GM23338 (cell line): Measurements from ENCODE around the gene B3GAT3. TPM values are rescaled to one million over a fixed set of nuclear protein-coding genes. Genes with fewer than 3 reads are reported as not detected.
A peak's percentile ranks its signal among the peaks of the same experiment; 100 is the strongest.

Experiments
- ATAC-seq: fragments of 200-7000 bp; cut with Tn5 transposase; 3 replicates; pipeline ENCODE4 v1.9.1; 2020
- DNase-seq: peaks from one replicate; pipeline ENCODE4 v3.0.0-alpha.2; 2015; ENCODE audit warnings: low spot score
- H2AFZ ChIP-seq: fragments of 200-600 bp; sonication (generic); 2 replicates; pipeline ENCODE4 v1.8.0; 2016; ENCODE audit warnings: antibody characterized with exemption, mild to moderate bottlenecking, moderate library complexity
- H3F3A ChIP-seq: fragments of 200-600 bp; sonication (generic); replicated peaks from 2 replicates; pipeline ENCODE4 v1.8.0; 2017; ENCODE audit warnings: antibody characterized with exemption, mixed run types, low read depth
- H3K27ac ChIP-seq: fragments of 200-600 bp; sonication (generic); 2 replicates; pipeline ENCODE4 v1.6.1; 2016; ENCODE audit warnings: low read depth
- H3K27me3 ChIP-seq: fragments of 200-600 bp; sonication (generic); 2 replicates; pipeline ENCODE4 v1.8.0; 2016; ENCODE audit warnings: mild to moderate bottlenecking, mixed run types, moderate library complexity; ENCODE audit not compliant: insufficient read depth
- H3K36me3 ChIP-seq: fragments of 200-600 bp; sonication (generic); 2 replicates; pipeline ENCODE4 v1.8.0; 2016; ENCODE audit warnings: mild to moderate bottlenecking; ENCODE audit not compliant: insufficient read depth
- H3K4me1 ChIP-seq: fragments of 200-600 bp; sonication (generic); 2 replicates; pipeline ENCODE4 v1.8.0; 2016; ENCODE audit warnings: mild to moderate bottlenecking, moderate library complexity; ENCODE audit not compliant: insufficient read depth
- H3K4me2 ChIP-seq: fragments of 200-600 bp; sonication (generic); 2 replicates; pipeline ENCODE4 v1.7.1; 2017; ENCODE audit warnings: mixed run types
- H3K4me3 ChIP-seq: fragments of 200-600 bp; sonication (generic); 2 replicates; pipeline ENCODE4 v1.6.1; 2016; ENCODE audit warnings: mixed run types
- H3K79me2 ChIP-seq: fragments of 200-600 bp; sonication (generic); replicated peaks from 2 replicates; pipeline ENCODE4 v1.8.0; 2017; ENCODE audit warnings: mild to moderate bottlenecking; ENCODE audit not compliant: insufficient read depth
- H3K9me2 ChIP-seq: fragments of 200-600 bp; sonication (generic); 2 replicates; pipeline ENCODE4 v1.8.0; 2017; ENCODE audit not compliant: insufficient read depth
- H4K20me1 ChIP-seq: fragments of 200-600 bp; sonication (generic); replicated peaks from 2 replicates; pipeline ENCODE4 v1.8.0; 2017; ENCODE audit warnings: mild to moderate bottlenecking; ENCODE audit not compliant: insufficient read depth
- H3K27ac Mint-ChIP-seq: 2 replicates; pipeline ENCODE4 v1.8.0; 2020; ENCODE audit warnings: inconsistent platforms, mild to moderate bottlenecking, moderate library complexity, mixed read lengths
- H3K27me3 Mint-ChIP-seq: 3 replicates; pipeline ENCODE4 v1.8.0; 2022; ENCODE audit warnings: low read depth, mild to moderate bottlenecking, moderate library complexity, mixed read lengths, inconsistent platforms; ENCODE audit not compliant: insufficient read depth, poor library complexity
- H3K36me3 Mint-ChIP-seq: 3 replicates; pipeline ENCODE4 v1.8.0; 2021; ENCODE audit warnings: low read depth, mild to moderate bottlenecking, inconsistent platforms, moderate library complexity, mixed read lengths
- H3K4me1 Mint-ChIP-seq: 3 replicates; pipeline ENCODE4 v1.8.0; 2020; ENCODE audit warnings: mild to moderate bottlenecking, inconsistent platforms, mixed read lengths
- H3K4me3 Mint-ChIP-seq: 3 replicates; pipeline ENCODE4 v1.8.0; 2021; ENCODE audit warnings: moderate library complexity, mild to moderate bottlenecking, inconsistent platforms, mixed read lengths
- H3K9me3 Mint-ChIP-seq: 3 replicates; pipeline ENCODE4 v1.8.0; 2020; ENCODE audit warnings: moderate library complexity, mild to moderate bottlenecking, inconsistent platforms, mixed read lengths
- CREB1 ChIP-seq: fragments of 250-450 bp; sonication (Bioruptor Pico); IDR thresholded peaks from 2 replicates; pipeline ENCODE4 v1.5.0; 2020; ENCODE audit warnings: low read depth, mild to moderate bottlenecking, moderate library complexity
- ETS1 ChIP-seq: IDR thresholded peaks from 2 replicates; pipeline ENCODE4 v1.6.1; 2016; ENCODE audit warnings: antibody characterized with exemption
- EZH2 ChIP-seq: fragments of 200-600 bp; sonication (generic); IDR thresholded peaks from one replicate; pipeline ENCODE4 v1.8.0; 2017; ENCODE audit warnings: antibody characterized with exemption, mild to moderate bottlenecking, low read depth; ENCODE audit not compliant: unreplicated experiment
- EZH2phosphoT487 ChIP-seq: fragments of 200-600 bp; sonication (generic); IDR thresholded peaks from one replicate; pipeline ENCODE4 v1.8.1; 2018; ENCODE audit warnings: antibody characterized with exemption; ENCODE audit not compliant: unreplicated experiment
- JUNB ChIP-seq: IDR thresholded peaks from one replicate; pipeline ENCODE4 v1.6.1; 2016; ENCODE audit warnings: antibody characterized with exemption; ENCODE audit not compliant: unreplicated experiment
- NANOG ChIP-seq: IDR thresholded peaks from 2 replicates; pipeline ENCODE4 v1.6.1; 2016; ENCODE audit warnings: antibody characterized with exemption, borderline replicate concordance
- POLR2AphosphoS5 ChIP-seq: IDR thresholded peaks from 2 replicates; pipeline ENCODE4 v1.6.1; 2016; ENCODE audit warnings: antibody characterized with exemption, low read depth
- STAT1 ChIP-seq: IDR thresholded peaks from one replicate; pipeline ENCODE4 v1.6.1; 2016; ENCODE audit warnings: antibody characterized with exemption; ENCODE audit not compliant: unreplicated experiment
- ZNF114 ChIP-seq: fragments of 250-450 bp; sonication (Bioruptor Pico); IDR thresholded peaks from 2 replicates; pipeline ENCODE4 v1.5.0; 2020; ENCODE audit warnings: mild to moderate bottlenecking, moderate library complexity
- ZNF331 ChIP-seq: fragments of 250-450 bp; sonication (Bioruptor Pico); IDR thresholded peaks from 2 replicates; pipeline ENCODE4 v1.5.0; 2020; ENCODE audit warnings: low read depth, mild to moderate bottlenecking, moderate library complexity
- ZNF462 ChIP-seq: fragments of 250-450 bp; sonication (Bioruptor Pico); IDR thresholded peaks from 2 replicates; pipeline ENCODE4 v1.5.0; 2020; ENCODE audit warnings: mild to moderate bottlenecking, moderate library complexity
- polyA plus RNA-seq: library from polyadenylated mRNA; unstranded; fragments of >200 nt; fragmentation: Nextera tagmentation; extraction: Ambion mirVana; gene quantifications from 2 replicates; pipeline ENCODE4 v1.2.1, GENCODE V29; 2016
- total RNA-seq: library from RNA; depleted of rRNA; stranded (reverse); fragments of >200 nt; shearing (Covaris generic); gene quantifications from 2 replicates; pipeline ENCODE4 v1.2.3, GENCODE V29; 2014
- TF ChIP-seq, protein P1 (sequence below): IDR thresholded peaks from one replicate; pipeline ENCODE4 v1.6.1; 2018; ENCODE audit warnings: antibody characterized with exemption; ENCODE audit not compliant: unreplicated experiment
- TF ChIP-seq, protein P2 (sequence below), 2 experiments: fragments of 200-600 bp in 1 of 2; sonication (generic) in 1 of 2; conservative IDR thresholded peaks; 2 replicates each; pipeline versions ENCODE4 v1.5.1 to v1.6.1; 2016 to 2017; ENCODE audit warnings: antibody characterized with exemption in 2 of 2, low read depth in 2 of 2, mild to moderate bottlenecking in 2 of 2, moderate library complexity in 1 of 2

Gene B3GAT3
- total and polyA plus RNA-seq, 2 experiments from 2014 or later: 16.4 to 18.4 TPM

DNA sequence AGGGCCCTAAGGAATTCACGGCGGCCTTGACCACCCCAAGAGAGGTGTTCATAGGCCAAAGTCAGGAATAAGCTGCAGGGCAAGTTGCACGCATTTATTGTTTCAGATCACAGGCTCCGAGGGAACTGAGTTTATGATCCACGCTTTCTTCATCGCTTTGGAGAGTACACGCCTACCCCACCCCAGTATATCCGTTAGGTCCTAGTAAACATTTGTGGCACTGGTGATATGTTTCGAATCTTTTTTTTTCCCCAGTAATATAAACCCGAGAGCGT lies 23.8 kb upstream of the B3GAT3 start:
- Histone ChIP-seq H3K4me1 (no peaks in the 10 kb centered on the region; the same call in 1 of the 2 replicates), H3F3A (0 out of 2 replicates have a peak, but pooled peaks cover 16% of the 10 kb centered on the region), H3K9me2 (no peaks in the 10 kb centered on the region), H3K27me3 (no peaks in the 10 kb centered on the region), H3K79me2 (peaks cover 46% of the 10 kb centered on the region), H4K20me1 (peaks cover 23% of the 10 kb centered on the region), H3K27ac (peak overlapping the region; percentile 96), H3K36me3 (peaks cover 10% of the 10 kb centered on the region; the same call in 1 of the 2 replicates), H3K4me3 (peak overlapping the region; percentile 100), H2AFZ (no peak overlapping the region), H3K4me2 (peak overlapping the region; percentile 100)
- Mint-ChIP-seq H3K4me1 (peaks cover 12% of the 10 kb centered on the region), H3K4me3 (peak overlapping the region; percentile 99), H3K36me3 (peaks cover 39% of the 10 kb centered on the region), H3K9me3 (peaks cover 2% of the 10 kb centered on the region; the same call in 1 of the 3 replicates), H3K27me3 (peaks cover 11% of the 10 kb centered on the region), H3K27ac (peak overlapping the region; percentile 98)
- DNase-seq (no peak), ATAC-seq (no peak)
- TF ChIP-seq JUNB (no peak), ZNF462 (CRISPR knock-in tag) (no peak), ZNF331 (CRISPR knock-in tag) (no peak), STAT1 (no peak), NANOG (no peak), EZH2phosphoT487 (no peak), ETS1 (no peak), ZNF114 (CRISPR knock-in tag) (no peak), CREB1 (no peak), POLR2AphosphoS5 (no peak), EZH2 (no peak)
- TF ChIP-seq, protein P1, sequence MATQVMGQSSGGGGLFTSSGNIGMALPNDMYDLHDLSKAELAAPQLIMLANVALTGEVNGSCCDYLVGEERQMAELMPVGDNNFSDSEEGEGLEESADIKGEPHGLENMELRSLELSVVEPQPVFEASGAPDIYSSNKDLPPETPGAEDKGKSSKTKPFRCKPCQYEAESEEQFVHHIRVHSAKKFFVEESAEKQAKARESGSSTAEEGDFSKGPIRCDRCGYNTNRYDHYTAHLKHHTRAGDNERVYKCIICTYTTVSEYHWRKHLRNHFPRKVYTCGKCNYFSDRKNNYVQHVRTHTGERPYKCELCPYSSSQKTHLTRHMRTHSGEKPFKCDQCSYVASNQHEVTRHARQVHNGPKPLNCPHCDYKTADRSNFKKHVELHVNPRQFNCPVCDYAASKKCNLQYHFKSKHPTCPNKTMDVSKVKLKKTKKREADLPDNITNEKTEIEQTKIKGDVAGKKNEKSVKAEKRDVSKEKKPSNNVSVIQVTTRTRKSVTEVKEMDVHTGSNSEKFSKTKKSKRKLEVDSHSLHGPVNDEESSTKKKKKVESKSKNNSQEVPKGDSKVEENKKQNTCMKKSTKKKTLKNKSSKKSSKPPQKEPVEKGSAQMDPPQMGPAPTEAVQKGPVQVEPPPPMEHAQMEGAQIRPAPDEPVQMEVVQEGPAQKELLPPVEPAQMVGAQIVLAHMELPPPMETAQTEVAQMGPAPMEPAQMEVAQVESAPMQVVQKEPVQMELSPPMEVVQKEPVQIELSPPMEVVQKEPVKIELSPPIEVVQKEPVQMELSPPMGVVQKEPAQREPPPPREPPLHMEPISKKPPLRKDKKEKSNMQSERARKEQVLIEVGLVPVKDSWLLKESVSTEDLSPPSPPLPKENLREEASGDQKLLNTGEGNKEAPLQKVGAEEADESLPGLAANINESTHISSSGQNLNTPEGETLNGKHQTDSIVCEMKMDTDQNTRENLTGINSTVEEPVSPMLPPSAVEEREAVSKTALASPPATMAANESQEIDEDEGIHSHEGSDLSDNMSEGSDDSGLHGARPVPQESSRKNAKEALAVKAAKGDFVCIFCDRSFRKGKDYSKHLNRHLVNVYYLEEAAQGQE: no peak
- TF ChIP-seq, protein P2, sequence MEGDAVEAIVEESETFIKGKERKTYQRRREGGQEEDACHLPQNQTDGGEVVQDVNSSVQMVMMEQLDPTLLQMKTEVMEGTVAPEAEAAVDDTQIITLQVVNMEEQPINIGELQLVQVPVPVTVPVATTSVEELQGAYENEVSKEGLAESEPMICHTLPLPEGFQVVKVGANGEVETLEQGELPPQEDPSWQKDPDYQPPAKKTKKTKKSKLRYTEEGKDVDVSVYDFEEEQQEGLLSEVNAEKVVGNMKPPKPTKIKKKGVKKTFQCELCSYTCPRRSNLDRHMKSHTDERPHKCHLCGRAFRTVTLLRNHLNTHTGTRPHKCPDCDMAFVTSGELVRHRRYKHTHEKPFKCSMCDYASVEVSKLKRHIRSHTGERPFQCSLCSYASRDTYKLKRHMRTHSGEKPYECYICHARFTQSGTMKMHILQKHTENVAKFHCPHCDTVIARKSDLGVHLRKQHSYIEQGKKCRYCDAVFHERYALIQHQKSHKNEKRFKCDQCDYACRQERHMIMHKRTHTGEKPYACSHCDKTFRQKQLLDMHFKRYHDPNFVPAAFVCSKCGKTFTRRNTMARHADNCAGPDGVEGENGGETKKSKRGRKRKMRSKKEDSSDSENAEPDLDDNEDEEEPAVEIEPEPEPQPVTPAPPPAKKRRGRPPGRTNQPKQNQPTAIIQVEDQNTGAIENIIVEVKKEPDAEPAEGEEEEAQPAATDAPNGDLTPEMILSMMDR (conservative IDR thresholded peaks at IDR 0.05; ENCODE audit: low read depth in 2 of 2): no peak
